ENCODE results near the gene PRKCA. TPM values are rescaled to one million over a fixed set of nuclear protein-coding genes. Genes with fewer than 3 reads are reported as not detected.

PRKCA gene
- total RNA-seq, 1 donor from 2014 or later = 3.9 TPM

DNA sequence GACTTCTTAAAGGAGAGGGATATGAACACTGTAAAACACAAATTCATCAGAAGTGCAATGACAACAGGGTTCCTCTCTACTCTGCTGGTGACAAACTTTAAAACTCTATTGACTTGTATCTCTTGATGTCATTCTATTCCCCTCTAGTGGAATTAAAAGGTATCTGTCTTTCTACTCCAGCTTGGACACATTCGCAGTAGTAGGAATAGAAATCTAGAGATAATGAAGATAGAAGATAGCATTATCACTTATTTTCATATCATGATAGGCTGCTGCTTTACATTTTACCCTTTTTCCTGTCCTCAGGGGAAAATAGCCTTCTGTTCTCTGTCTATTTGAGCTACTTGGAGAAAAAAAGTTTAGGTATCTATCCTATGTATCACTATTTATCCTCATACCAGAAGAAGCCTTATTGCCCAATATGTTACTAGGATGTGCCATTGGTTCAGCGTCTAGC is 322.9 kb downstream of the PRKCA start:
- DNase-seq = no peak

DNA sequence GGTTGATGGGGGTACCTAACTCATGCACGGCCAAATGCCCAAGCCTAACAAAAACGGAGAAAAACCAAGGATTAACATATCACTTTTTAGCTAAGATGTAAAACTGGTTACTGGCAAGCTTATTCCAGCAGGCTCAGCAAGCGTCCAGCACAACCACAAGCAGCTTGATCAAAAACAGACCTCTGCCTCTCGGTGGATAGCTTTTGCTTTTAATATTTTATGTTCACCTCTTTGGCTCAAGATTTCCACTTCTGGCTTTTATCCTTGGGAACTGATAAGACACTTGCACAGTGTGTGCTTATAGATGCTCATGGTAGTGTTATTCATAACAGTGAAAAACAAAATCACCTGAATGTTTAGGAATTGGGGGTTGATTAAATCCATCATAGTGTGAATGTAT is 325.6 kb downstream of the PRKCA start:
- no peak for DNase-seq

DNA sequence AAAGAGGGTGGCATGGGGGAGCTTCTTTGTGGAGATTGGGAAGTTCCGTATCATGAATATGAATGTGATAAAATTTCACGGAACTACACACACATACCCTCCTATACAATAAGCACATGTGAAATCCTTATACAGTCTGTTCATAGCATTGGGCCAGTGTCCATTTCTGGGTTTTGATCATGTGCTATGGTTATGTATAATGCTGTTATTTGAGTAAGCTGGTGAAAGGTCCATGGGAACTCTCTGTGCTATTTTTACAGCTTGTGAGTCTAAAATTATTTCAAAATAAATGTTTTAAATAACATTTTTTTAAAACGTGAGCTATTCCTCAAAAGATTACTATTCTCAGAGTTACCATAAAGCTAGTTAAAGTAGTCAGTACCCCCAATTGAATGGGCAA is 327.3 kb downstream of the PRKCA start:
- DNase-seq = no peak

DNA sequence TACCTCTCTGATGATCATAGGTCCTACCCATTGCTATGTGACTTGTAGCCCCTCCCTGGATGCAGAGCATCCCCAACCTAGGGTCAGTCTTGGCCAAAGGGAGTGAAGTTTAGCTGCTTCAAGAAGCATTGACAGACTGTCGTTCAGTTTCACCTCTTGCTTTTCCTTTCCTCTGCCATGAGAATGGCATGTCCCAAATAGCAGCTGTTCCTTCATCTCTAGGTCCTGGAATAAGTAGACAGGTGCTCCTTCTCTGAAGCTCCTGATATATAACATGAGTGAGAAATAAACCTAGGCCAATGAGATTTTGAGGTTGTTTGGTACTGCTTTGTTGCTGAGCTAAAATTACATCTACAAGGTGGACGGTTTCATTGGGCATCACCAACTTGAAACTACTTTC is 328.0 kb downstream of the PRKCA start:
- no peak for DNase-seq

DNA sequence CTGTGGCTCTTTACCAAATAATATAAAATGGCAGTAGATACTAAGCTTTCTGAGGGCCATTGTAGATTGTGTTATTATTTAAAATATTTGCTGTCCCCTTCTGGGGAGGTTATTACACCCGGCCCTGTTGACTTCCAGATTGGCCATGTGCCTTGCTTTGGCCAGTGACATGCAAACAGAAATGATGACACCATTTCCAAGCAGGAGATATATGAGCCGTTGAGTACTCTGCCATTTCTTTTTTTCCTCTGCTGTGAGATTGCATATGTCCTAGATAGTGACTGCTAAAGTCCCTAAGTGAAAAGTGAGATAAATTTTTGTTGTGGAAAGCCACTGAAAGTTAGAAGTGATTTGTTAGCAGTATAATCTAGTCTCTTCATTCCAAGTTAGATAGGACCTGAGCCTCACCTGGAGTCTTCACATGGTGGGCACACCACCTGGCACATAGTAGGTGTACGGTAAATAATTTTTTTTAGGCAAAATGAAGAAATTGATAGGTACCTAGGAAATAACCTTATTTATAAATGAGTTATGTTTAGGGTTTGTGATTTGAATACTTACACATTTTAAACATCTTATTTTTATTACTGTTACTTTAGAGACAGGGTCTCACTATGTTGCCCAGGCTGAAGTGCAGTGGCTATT is 328.5 kb downstream of the PRKCA start:
- no peak for DNase-seq

GRCh38 chr17:66632731-66633130 is 330.3 kb downstream of the PRKCA start:
- DNase-seq = no peak

DNA sequence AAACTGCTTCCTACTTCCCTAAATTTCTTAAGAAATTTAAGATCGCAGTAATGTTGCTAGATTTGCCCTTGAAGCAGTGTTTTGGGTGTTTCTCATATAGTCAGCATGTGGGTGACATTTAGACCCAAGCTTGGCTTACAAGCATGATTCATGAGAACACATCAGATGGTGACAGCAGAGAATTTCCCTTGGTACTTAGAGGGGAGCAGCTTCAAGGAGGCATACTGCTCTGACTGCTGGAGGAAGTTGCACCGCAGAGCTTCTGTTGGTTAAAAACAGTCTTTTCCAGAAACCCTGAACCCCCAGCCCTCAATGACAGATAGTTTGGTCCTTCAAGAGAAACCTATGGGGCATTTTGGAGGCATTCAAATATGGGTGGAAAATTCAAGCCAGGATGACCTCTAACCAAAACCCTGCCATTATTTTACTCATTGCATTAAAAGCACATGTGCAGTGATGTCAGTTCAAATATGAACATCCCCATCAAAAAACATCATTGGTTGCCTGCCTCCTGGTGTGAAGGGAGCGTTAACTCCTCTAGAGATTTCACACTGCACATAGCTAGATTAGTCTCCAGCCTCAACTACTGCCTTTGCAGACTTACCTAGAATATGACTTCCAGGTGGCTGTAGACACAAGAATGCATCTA is 331.0 kb downstream of the PRKCA start:
- DNase-seq = peak; percentile 44

GRCh38 chr17:66634193-66634592 is 331.8 kb downstream of the PRKCA start:
- DNase-seq = no peak

GRCh38 chr17:66635386-66636045 is 333.1 kb downstream of the PRKCA start:
- DNase-seq = no peak

DNA sequence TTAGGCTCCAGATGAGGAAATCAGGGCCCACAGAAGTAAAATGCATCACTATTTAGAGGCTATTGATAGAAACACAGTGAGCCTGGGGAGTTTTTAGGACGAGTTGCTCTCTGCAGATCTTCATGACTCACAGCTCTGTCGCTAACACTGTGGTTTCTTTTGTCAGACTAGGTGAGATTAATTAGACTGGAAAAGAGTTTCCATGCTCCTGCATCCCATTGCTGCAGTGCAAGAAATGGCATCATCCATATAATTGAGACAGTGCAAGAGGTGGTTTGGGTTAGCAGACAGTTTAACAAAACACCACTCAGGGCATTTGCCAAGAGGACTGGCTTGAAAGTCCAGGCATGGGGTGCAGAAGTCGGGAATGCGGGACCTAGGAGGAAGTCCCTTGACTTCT is 333.7 kb downstream of the PRKCA start:
- no peak for DNase-seq

DNA sequence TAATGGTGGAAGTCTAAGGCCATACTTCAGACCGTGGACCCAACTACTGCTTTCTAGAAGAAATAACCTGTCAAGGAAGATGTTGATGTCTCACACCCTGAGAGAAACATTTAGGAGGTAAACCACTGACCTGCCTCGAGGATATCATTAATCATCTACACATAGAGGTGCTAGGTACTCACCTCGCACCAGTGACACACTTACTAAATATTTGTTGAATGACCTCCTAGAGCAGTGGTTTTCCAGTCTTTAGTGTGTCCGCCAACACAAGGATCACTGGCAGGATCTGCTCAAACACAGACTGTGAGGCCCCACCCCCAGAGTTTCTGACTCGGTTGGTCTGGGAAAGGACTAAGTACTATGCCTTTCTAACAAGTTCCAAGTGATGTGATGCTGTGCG is 335.1 kb downstream of the PRKCA start:
- no peak for DNase-seq

DNA sequence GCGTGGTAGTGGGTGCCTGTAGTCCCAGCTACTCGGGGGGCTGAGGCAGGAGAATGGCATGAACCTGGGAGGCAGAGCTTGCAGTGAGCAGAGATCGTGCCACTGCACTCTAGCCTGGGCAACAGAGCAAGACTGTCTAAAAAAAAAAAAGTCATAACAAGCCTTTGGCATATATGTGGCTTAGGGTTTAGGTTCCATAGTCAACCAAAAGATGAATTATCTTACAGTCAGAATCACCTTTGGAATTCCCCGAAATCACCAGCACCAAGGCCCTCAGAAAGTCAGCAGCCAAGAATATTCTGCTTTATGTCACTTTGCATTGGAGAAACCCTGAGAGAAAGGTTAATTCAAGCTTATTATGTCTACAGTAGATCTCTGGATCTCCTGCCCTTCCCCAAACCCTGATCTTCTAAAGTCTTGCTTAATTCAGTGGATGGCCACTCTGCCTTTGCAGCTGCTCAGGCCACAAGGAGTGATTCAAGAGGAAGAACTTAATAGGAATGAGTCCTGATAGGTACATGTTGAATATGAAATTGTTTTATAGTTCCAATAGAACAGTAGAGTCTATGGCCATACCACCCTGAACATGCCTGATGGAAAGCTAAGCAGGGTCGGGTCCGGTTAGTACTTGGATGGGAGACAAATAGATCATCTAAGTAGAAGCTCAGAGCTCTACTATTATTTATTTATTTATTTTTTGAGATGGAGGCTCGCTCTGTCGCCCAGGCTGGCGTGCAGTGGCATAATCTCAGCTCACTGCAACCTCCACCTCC is 336.5 kb downstream of the PRKCA start:
- no peak for DNase-seq

DNA sequence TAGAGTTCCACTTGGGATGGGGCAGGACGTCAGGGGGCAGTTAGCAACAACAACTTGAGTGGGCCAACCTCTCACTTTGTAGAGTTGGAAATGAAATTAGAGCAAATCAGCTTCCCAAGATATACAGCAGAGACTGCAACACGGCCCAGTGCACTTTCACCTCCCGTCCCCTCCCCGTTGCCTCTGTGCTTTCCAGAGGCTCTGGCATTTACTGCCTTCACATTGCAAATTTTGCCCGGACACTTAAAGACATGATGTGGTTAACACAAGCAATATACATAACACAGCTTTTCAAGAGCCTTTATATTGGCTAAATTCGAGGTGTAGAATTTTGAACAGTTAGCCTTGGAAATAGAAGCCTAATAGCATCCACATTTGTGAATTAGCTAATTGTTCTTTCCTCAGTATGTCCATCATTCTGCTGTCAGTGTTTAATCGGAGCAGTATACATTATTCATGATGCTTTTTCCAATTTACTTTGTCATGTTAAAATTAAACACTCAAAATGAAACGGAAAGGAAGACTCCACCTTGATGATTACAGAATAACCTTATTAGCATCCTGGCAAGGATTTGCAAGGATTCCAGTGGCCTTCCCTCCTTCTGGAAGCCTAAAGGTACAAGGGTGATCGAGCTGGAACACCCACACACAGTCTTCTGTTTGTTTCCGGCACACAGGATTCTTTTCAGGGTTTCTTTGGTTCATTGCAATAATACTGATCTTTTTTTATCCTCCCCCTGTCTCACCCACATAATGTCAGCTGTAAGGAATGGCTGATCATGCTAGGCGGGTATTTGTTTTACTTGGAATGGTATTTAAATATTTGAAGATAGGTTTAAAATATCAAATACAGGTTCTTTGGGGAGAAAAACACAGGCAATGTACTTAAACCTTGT is 341.6 kb downstream of the PRKCA start:
- DNase-seq = no peak

GRCh38 chr17:66645259-66645658 is 342.8 kb downstream of the PRKCA start:
- DNase-seq = no peak

- no peak for DNase-seq
These were observed 345.1 kb downstream of the PRKCA start for GRCh38 chr17:66647391-66647983.

DNA sequence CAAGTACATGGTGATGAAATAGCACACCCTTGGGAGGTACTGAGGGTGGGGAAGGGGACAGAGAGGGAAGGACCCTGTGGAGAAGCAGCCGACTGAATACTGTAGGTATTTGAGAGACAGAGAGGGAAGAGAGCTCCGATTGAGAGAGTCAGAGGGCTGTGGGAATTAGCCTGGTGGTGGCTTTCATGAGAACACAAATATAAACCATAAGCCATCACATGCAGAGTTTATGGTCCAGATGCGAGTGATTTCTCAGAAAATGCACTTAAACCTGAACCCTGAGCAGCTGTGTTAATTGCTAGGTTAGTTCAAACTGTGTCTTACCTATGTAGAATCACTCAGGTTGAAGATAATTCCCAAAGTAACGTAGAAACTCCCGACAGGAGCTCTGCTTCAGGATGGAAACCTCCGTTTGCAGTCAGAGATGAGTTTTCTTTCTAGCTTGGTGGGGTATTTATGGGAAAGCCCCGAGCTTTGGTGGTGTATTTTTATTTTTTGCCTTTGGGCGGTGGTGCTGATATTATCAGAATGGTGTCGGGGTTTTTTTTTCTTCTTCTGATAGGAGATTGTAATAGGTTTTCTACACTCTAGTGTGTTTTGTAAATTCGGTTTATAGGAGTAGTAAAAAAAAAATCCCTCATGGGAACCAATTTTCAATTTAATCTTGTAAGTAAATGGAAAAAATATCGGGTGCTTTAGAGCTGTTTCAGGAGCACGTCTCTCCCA is 347.6 kb downstream of the PRKCA start:
- no peak for DNase-seq

- DNase-seq = no peak
These were observed 348.1 kb downstream of the PRKCA start for GRCh38 chr17:66650544-66650877.

- no peak for DNase-seq
These were observed 350.6 kb downstream of the PRKCA start for GRCh38 chr17:66652840-66653507.

DNA sequence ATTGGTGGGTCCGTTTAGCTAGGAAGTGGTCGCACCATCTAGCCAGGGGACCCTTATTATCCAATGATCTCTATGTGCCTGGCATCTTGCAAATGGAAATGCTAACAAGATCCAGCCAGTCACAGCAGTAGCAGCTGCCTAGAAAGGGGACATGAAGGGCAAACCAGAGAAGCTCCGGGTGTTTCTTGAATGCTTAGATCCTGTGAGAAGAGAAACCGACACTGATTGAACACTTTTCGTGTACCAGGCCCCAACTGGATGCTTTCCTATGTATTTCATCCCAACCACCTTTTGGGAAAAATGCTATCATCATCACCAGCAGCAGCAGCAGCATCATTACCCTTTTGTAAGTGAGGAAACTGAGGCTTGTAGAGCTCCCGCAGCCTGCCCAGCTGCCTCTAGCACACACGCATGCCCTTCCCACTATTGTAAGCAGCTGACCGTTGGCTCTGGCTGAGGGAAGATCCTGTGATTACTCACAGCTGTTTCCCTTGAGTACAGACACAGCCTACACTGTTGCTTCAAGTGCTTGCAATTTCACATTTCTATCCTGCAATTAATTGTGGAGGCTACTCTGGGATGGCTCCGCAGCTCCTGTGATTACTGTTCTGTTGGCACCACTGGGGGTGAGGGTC is 351.8 kb downstream of the PRKCA start:
- DNase-seq = no peak

- no peak for DNase-seq
These were observed 352.4 kb downstream of the PRKCA start for GRCh38 chr17:66654764-66655163.

Measured in skin of body (tissue), 2 donors.